Neutrophil (primary cell): ENCODE results near the gene QRFP.

Experiments
- H3K27ac ChIP-seq: fragments of 200-600 bp; sonication (generic); 2 replicates; pipeline ENCODE4 v1.5.1; 2016; ENCODE audit warnings: mild to moderate bottlenecking, moderate library complexity
- H3K27me3 ChIP-seq: fragments of 200-600 bp; sonication (generic); 2 replicates; pipeline ENCODE4 v1.6.0; 2016; ENCODE audit warnings: mild to moderate bottlenecking
- H3K36me3 ChIP-seq: fragments of 200-600 bp; sonication (generic); 2 replicates; pipeline ENCODE4 v1.5.1; 2017
- H3K4me1 ChIP-seq, 2 experiments: fragments of 200-600 bp in 1 of 2; sonication (generic) in 1 of 2; 1 replicate in 1 of 2; 2 replicates in 1 of 2; pipeline versions ENCODE4 v1.5.1 to v1.6.1; 2013 to 2016; ENCODE audit warnings: low read depth in 1 of 2, low read length in 1 of 2, mild to moderate bottlenecking in 1 of 2, moderate library complexity in 1 of 2; ENCODE audit not compliant: control insufficient read depth in 1 of 2, insufficient read depth in 1 of 2
- H3K4me3 ChIP-seq, 2 experiments: fragments of 200-600 bp in 1 of 2; sonication (generic) in 1 of 2; 1 replicate in 1 of 2; 2 replicates in 1 of 2; pipeline ENCODE4 v1.5.1; 2013 to 2016; ENCODE audit warnings: low read depth in 1 of 2, low read length in 1 of 2, mild to moderate bottlenecking in 1 of 2, moderate library complexity in 1 of 2
- H3K9me3 ChIP-seq: fragments of 200-600 bp; sonication (generic); 2 replicates; pipeline ENCODE4 v1.5.1; 2016
- CTCF ChIP-seq: fragments of 200-600 bp; sonication (generic); IDR thresholded peaks from 2 replicates; pipeline ENCODE4 v1.5.1; 2016; ENCODE audit warnings: antibody characterized with exemption

Gene QRFP

GRCh38 chr9:130919559-130920145, 23.0 kb upstream of the QRFP start:
- Histone ChIP-seq H3K27me3 (peaks cover 42% of the 10 kb centered on the region), H3K4me1 (no peaks in the 10 kb centered on the region), H3K4me3 (no peak overlapping the region), H3K9me3 (no peaks in the 10 kb centered on the region), H3K27ac (no peak overlapping the region), H3K36me3 (no peaks in the 10 kb centered on the region)
- no peak for TF ChIP-seq CTCF

- Histone ChIP-seq H3K36me3 (no peaks in the 10 kb centered on the region), H3K9me3 (no peaks in the 10 kb centered on the region), H3K4me1 (no peaks in the 10 kb centered on the region), H3K27me3 (peaks cover 42% of the 10 kb centered on the region), H3K4me3 (no peak overlapping the region), H3K27ac (no peak overlapping the region)
- no peak for TF ChIP-seq CTCF
Observed at GRCh38 chr9:130918826-130919558, 22.4 kb upstream of the QRFP start.

GRCh38 chr9:130918101-130918825, 21.7 kb upstream of the QRFP start:
- peaks cover 41% of the 10 kb centered on the region for H3K27me3 ChIP-seq
- no peaks in the 10 kb centered on the region for H3K36me3 ChIP-seq
- no peaks in the 10 kb centered on the region for H3K9me3 ChIP-seq
- no peak overlapping the region for H3K4me3 ChIP-seq
- H3K4me1 ChIP-seq, result no peaks in the 10 kb centered on the region
- no peak for TF ChIP-seq CTCF
- H3K27ac ChIP-seq, result no peak overlapping the region

GRCh38 chr9:130917168-130917960, 20.8 kb upstream of the QRFP start:
- Histone ChIP-seq H3K27me3 (peaks cover 35% of the 10 kb centered on the region), H3K4me1 (no peaks in the 10 kb centered on the region)

More at GRCh38 chr9:130917168-130917960, 20.8 kb upstream of the QRFP start:
- H3K27ac ChIP-seq, result no peak overlapping the region
- no peaks in the 10 kb centered on the region for H3K36me3 ChIP-seq
- no peaks in the 10 kb centered on the region for H3K9me3 ChIP-seq
- TF ChIP-seq CTCF, result no peak
- H3K4me3 ChIP-seq, result no peak overlapping the region
